ENCODE data around the gene EPHA8. TPM values are rescaled to one million over a fixed set of nuclear protein-coding genes. Genes with fewer than 3 reads are reported as not detected.

The EPHA8 gene
- not detected in 2 replicates for total RNA-seq

GRCh38 chr1:22562584-22563583, at the start of gene EPHA8:
EPHA8 (plus strand) TSS chr1:22563489; CDS start chr1:22563636, 147 bp downstream.

GRCh38 chr1:22636353-22636752, 73.1 kb downstream of the EPHA8 start, which contains the start of gene C1QA:
C1QA (plus strand) TSS chr1:22636628; CDS start chr1:22637617, 989 bp downstream.

GRCh38 chr1:22643381-22643780, 80.1 kb downstream of the EPHA8 start, which contains the start of gene C1QC:
C1QC (plus strand) TSS chr1:22643633; CDS start chr1:22644024, 391 bp downstream.

GRCh38 chr1:22652881-22653316, 89.6 kb downstream of the EPHA8 start, which contains the start of gene C1QB:
C1QB (plus strand) TSS chr1:22653236; CDS start chr1:22659463, 6,227 bp downstream.

Small RNA genes within 50 kb of the gene (small RNA-seq; reads per million reads assigned to genes)
- gene MIR6127: not detected

Other genes with a start within 250 kb of the EPHA8 start
- gene ZBTB40, start 111.6 kb upstream of the EPHA8 start, total RNA-seq: 11.4 and 16.4 TPM in 2 replicates
- not detected in 2 replicates for gene C1QA, start 73.1 kb downstream of the EPHA8 start, total RNA-seq
- gene C1QC, start 80.1 kb downstream of the EPHA8 start, total RNA-seq: not detected in 2 replicates
- gene C1QB, start 89.7 kb downstream of the EPHA8 start, total RNA-seq: not detected in 2 replicates
- gene EPHB2, start 147.3 kb downstream of the EPHA8 start, total RNA-seq: 0.73 and 12.5 TPM in 2 replicates

Measured in subcutaneous preadipocyte (primary cell).